LNCaP clone FGC (cell line): ENCODE measurements around the gene ADAMTS19.

Experiments
- DNase-seq: peaks from one replicate; pipeline ENCODE4 v3.0.0-alpha.2; 2011; ENCODE audit warnings: low read depth
- H3K4me3 ChIP-seq: 2 replicates; pipeline ENCODE4 v1.5.1; 2011; ENCODE audit warnings: mild to moderate bottlenecking, low read depth, low read length, control low read depth
- CTCF ChIP-seq: IDR thresholded peaks from 2 replicates; pipeline ENCODE4 v1.5.1; 2012; ENCODE audit warnings: mild to moderate bottlenecking; ENCODE audit not compliant: control insufficient read depth, insufficient read depth; ENCODE audit errors: extremely low read depth

The ADAMTS19 gene

GRCh38 chr5:129448654-129449053 is 11.4 kb upstream of the ADAMTS19 start:
- TF ChIP-seq CTCF = no peak
- H3K4me3 ChIP-seq = no peak overlapping the region
- no peak for DNase-seq

GRCh38 chr5:129454461-129454860 is 5.6 kb upstream of the ADAMTS19 start:
- TF ChIP-seq CTCF = no peak
- no peak for DNase-seq
- H3K4me3 ChIP-seq = no peak overlapping the region

- no peak for TF ChIP-seq CTCF
- DNase-seq = no peak
- H3K4me3 ChIP-seq = no peak overlapping the region
Observed at GRCh38 chr5:129459450-129459776, 685 bp upstream of the ADAMTS19 start.

- TF ChIP-seq CTCF = no peak
- H3K4me3 ChIP-seq = no peak overlapping the region
Observed at GRCh38 chr5:129460672-129460935, 506 bp downstream of the ADAMTS19 start.

GRCh38 chr5:129460936-129461710 is 1.0 kb downstream of the ADAMTS19 start:
- peak; percentile 19; the same call in 1 of the 2 replicates for TF ChIP-seq CTCF
- H3K4me3 ChIP-seq = no peak overlapping the region
- no peak for DNase-seq

More at GRCh38 chr5:129460672-129460935, 506 bp downstream of the ADAMTS19 start:
- no peak for DNase-seq

GRCh38 chr5:129461711-129462332 is 1.7 kb downstream of the ADAMTS19 start:
- DNase-seq = no peak
- H3K4me3 ChIP-seq = no peak overlapping the region
- no peak for TF ChIP-seq CTCF
